Measurements from ENCODE around the gene PROK1.

Gene PROK1

GRCh38 chr1:110453829-110454228, 2.9 kb downstream of the PROK1 start:
- H3K9ac ChIP-seq (ENCODE audit: low read length), result no peak overlapping the region
- no peaks in the 10 kb centered on the region for H3K27me3 ChIP-seq (ENCODE audit: control insufficient read depth, insufficient read depth, low read length)
- H3K4me1 ChIP-seq (ENCODE audit: control insufficient read depth, insufficient read depth, low read length), result peaks cover 16% of the 10 kb centered on the region
- H3K36me3 ChIP-seq (ENCODE audit: control insufficient read depth, insufficient read depth, low read length), result no peaks in the 10 kb centered on the region
- H3K27ac ChIP-seq (ENCODE audit: low read depth, low read length), result no peak overlapping the region
- no peaks in the 10 kb centered on the region for H3K9me3 ChIP-seq (ENCODE audit: control insufficient read depth, insufficient read depth, low read depth, low read length)
- H3K4me3 ChIP-seq (ENCODE audit: low read depth, low read length), result no peak overlapping the region

GRCh38 chr1:110454328-110454727, 3.4 kb downstream of the PROK1 start:
- Histone ChIP-seq H3K9me3 (ENCODE audit: control insufficient read depth, insufficient read depth, low read depth, low read length) (no peaks in the 10 kb centered on the region), H3K9ac (ENCODE audit: low read length) (no peak overlapping the region), H3K36me3 (ENCODE audit: control insufficient read depth, insufficient read depth, low read length) (no peaks in the 10 kb centered on the region), H3K27me3 (ENCODE audit: control insufficient read depth, insufficient read depth, low read length) (no peaks in the 10 kb centered on the region), H3K4me3 (ENCODE audit: low read depth, low read length) (no peak overlapping the region), H3K27ac (ENCODE audit: low read depth, low read length) (no peak overlapping the region), H3K4me1 (ENCODE audit: control insufficient read depth, insufficient read depth, low read length) (peaks cover 16% of the 10 kb centered on the region)

GRCh38 chr1:110455151-110455550, 4.2 kb downstream of the PROK1 start:
- H3K9me3 ChIP-seq (ENCODE audit: control insufficient read depth, insufficient read depth, low read depth, low read length), result no peaks in the 10 kb centered on the region

GRCh38 chr1:110457206-110457605, 6.3 kb downstream of the PROK1 start:
- Histone ChIP-seq H3K9ac (ENCODE audit: low read length) (no peak overlapping the region), H3K27ac (ENCODE audit: low read depth, low read length) (no peak overlapping the region), H3K4me3 (ENCODE audit: low read depth, low read length) (no peak overlapping the region), H3K9me3 (ENCODE audit: control insufficient read depth, insufficient read depth, low read depth, low read length) (peaks cover 2% of the 10 kb centered on the region; the same call in 1 of the 2 replicates), H3K36me3 (ENCODE audit: control insufficient read depth, insufficient read depth, low read length) (no peaks in the 10 kb centered on the region), H3K4me1 (ENCODE audit: control insufficient read depth, insufficient read depth, low read length) (peaks cover 5% of the 10 kb centered on the region), H3K27me3 (ENCODE audit: control insufficient read depth, insufficient read depth, low read length) (no peaks in the 10 kb centered on the region)

More at GRCh38 chr1:110455151-110455550, 4.2 kb downstream of the PROK1 start:
- Histone ChIP-seq H3K36me3 (ENCODE audit: control insufficient read depth, insufficient read depth, low read length) (no peaks in the 10 kb centered on the region), H3K27ac (ENCODE audit: low read depth, low read length) (no peak overlapping the region), H3K4me1 (ENCODE audit: control insufficient read depth, insufficient read depth, low read length) (peaks cover 8% of the 10 kb centered on the region), H3K4me3 (ENCODE audit: low read depth, low read length) (no peak overlapping the region), H3K27me3 (ENCODE audit: control insufficient read depth, insufficient read depth, low read length) (no peaks in the 10 kb centered on the region), H3K9ac (ENCODE audit: low read length) (no peak overlapping the region)

GRCh38 chr1:110460253-110461220, 9.6 kb downstream of the PROK1 start:
- no peak overlapping the region for H3K4me3 ChIP-seq (ENCODE audit: low read depth, low read length)

GRCh38 chr1:110462093-110462492, 11.1 kb downstream of the PROK1 start:
- Histone ChIP-seq H3K4me1 (ENCODE audit: control insufficient read depth, insufficient read depth, low read length) (no peaks in the 10 kb centered on the region), H3K36me3 (ENCODE audit: control insufficient read depth, insufficient read depth, low read length) (no peaks in the 10 kb centered on the region), H3K9ac (ENCODE audit: low read length) (no peak overlapping the region), H3K9me3 (ENCODE audit: control insufficient read depth, insufficient read depth, low read depth, low read length) (peaks cover 2% of the 10 kb centered on the region; the same call in 1 of the 2 replicates), H3K4me3 (ENCODE audit: low read depth, low read length) (no peak overlapping the region), H3K27me3 (ENCODE audit: control insufficient read depth, insufficient read depth, low read length) (no peaks in the 10 kb centered on the region), H3K27ac (ENCODE audit: low read depth, low read length) (no peak overlapping the region)

More at GRCh38 chr1:110460253-110461220, 9.6 kb downstream of the PROK1 start:
- Histone ChIP-seq H3K36me3 (ENCODE audit: control insufficient read depth, insufficient read depth, low read length) (no peaks in the 10 kb centered on the region), H3K4me1 (ENCODE audit: control insufficient read depth, insufficient read depth, low read length) (no peaks in the 10 kb centered on the region), H3K9me3 (ENCODE audit: control insufficient read depth, insufficient read depth, low read depth, low read length) (peaks cover 2% of the 10 kb centered on the region; the same call in 1 of the 2 replicates), H3K9ac (ENCODE audit: low read length) (no peak overlapping the region), H3K27me3 (ENCODE audit: control insufficient read depth, insufficient read depth, low read length) (no peaks in the 10 kb centered on the region), H3K27ac (ENCODE audit: low read depth, low read length) (no peak overlapping the region)

GRCh38 chr1:110462964-110463363, 12.0 kb downstream of the PROK1 start:
- Histone ChIP-seq H3K9me3 (ENCODE audit: control insufficient read depth, insufficient read depth, low read depth, low read length) (peaks cover 2% of the 10 kb centered on the region; the same call in 1 of the 2 replicates), H3K9ac (ENCODE audit: low read length) (no peak overlapping the region), H3K4me1 (ENCODE audit: control insufficient read depth, insufficient read depth, low read length) (no peaks in the 10 kb centered on the region), H3K36me3 (ENCODE audit: control insufficient read depth, insufficient read depth, low read length) (no peaks in the 10 kb centered on the region), H3K4me3 (ENCODE audit: low read depth, low read length) (no peak overlapping the region), H3K27ac (ENCODE audit: low read depth, low read length) (no peak overlapping the region), H3K27me3 (ENCODE audit: control insufficient read depth, insufficient read depth, low read length) (no peaks in the 10 kb centered on the region)

- H3K9me3 ChIP-seq (ENCODE audit: control insufficient read depth, insufficient read depth, low read depth, low read length), result peaks cover 2% of the 10 kb centered on the region; the same call in 1 of the 2 replicates
- no peak overlapping the region for H3K4me3 ChIP-seq (ENCODE audit: low read depth, low read length)
- H3K4me1 ChIP-seq (ENCODE audit: control insufficient read depth, insufficient read depth, low read length), result no peaks in the 10 kb centered on the region
- no peaks in the 10 kb centered on the region for H3K36me3 ChIP-seq (ENCODE audit: control insufficient read depth, insufficient read depth, low read length)
- no peaks in the 10 kb centered on the region for H3K27me3 ChIP-seq (ENCODE audit: control insufficient read depth, insufficient read depth, low read length)
- H3K9ac ChIP-seq (ENCODE audit: low read length), result no peak overlapping the region
- H3K27ac ChIP-seq (ENCODE audit: low read depth, low read length), result no peak overlapping the region
These were observed 12.8 kb downstream of the PROK1 start for GRCh38 chr1:110463725-110464124.

GRCh38 chr1:110464340-110464739, 13.4 kb downstream of the PROK1 start:
- Histone ChIP-seq H3K27me3 (ENCODE audit: control insufficient read depth, insufficient read depth, low read length) (no peaks in the 10 kb centered on the region), H3K4me3 (ENCODE audit: low read depth, low read length) (no peak overlapping the region), H3K36me3 (ENCODE audit: control insufficient read depth, insufficient read depth, low read length) (no peaks in the 10 kb centered on the region), H3K4me1 (ENCODE audit: control insufficient read depth, insufficient read depth, low read length) (no peaks in the 10 kb centered on the region), H3K9me3 (ENCODE audit: control insufficient read depth, insufficient read depth, low read depth, low read length) (peaks cover 2% of the 10 kb centered on the region; the same call in 1 of the 2 replicates), H3K27ac (ENCODE audit: low read depth, low read length) (no peak overlapping the region), H3K9ac (ENCODE audit: low read length) (no peak overlapping the region)

GRCh38 chr1:110465038-110465813, 14.3 kb downstream of the PROK1 start:
- Histone ChIP-seq H3K4me3 (ENCODE audit: low read depth, low read length) (no peak overlapping the region), H3K9me3 (ENCODE audit: control insufficient read depth, insufficient read depth, low read depth, low read length) (peaks cover 2% of the 10 kb centered on the region; the same call in 1 of the 2 replicates), H3K4me1 (ENCODE audit: control insufficient read depth, insufficient read depth, low read length) (no peaks in the 10 kb centered on the region), H3K27ac (ENCODE audit: low read depth, low read length) (no peak overlapping the region), H3K36me3 (ENCODE audit: control insufficient read depth, insufficient read depth, low read length) (no peaks in the 10 kb centered on the region), H3K9ac (ENCODE audit: low read length) (no peak overlapping the region), H3K27me3 (ENCODE audit: control insufficient read depth, insufficient read depth, low read length) (no peaks in the 10 kb centered on the region)

All from HUES6 (cell line).